Panc1 (cell line): ENCODE measurements around the gene ULBP3. TPM values are rescaled to one million over a fixed set of nuclear protein-coding genes. Genes with fewer than 3 reads are reported as not detected.
"Not testable (repeated sequence)": the region's sequence is repeated elsewhere in the genome, so short reads cannot be mapped to it uniquely, and the experiment has no call there.

ENCODE experiments used
- ATAC-seq: fragments of 200-7000 bp; cut with Tn5 transposase; 2 replicates; pipeline ENCODE4 v1.9.1; 2020; ENCODE audit warnings: mild to moderate bottlenecking, moderate library complexity
- BruUV-seq: library from RNA; stranded (reverse); fragments of 400-500 nt; replicated peaks from 2 replicates; lab custom pipeline; 2021; lab: Mats Ljungman, UMichigan
- CTCF ChIA-PET: fragments of 300-600 bp; sonication (Branson Sonifier 250); formaldehyde crosslinking; loops from one replicate; lab custom pipeline; 2022; ENCODE audit warnings: antibody characterized with exemption; lab: Charles Lee
- POLR2A ChIA-PET: fragments of 300-600 bp; sonication (Branson Sonifier 250); formaldehyde crosslinking; loops from one replicate; lab custom pipeline; 2022; ENCODE audit warnings: antibody characterized with exemption; lab: Charles Lee
- DNase-seq: peaks from one replicate; pipeline ENCODE4 v3.0.0-alpha.2; 2010; ENCODE audit warnings: low read depth, low spot score
- H3K27ac ChIP-seq: 2 replicates; pipeline ENCODE4 v1.5.1; 2011; ENCODE audit warnings: mild to moderate bottlenecking, low read length, inconsistent platforms
- H3K27me3 ChIP-seq: fragments of 200-500 bp; sonication (Bioruptor generic); 2 replicates; pipeline ENCODE4 v1.6.0; 2014; ENCODE audit warnings: low read length, inconsistent platforms; ENCODE audit not compliant: control insufficient read depth, insufficient read depth
- H3K36me3 ChIP-seq: fragments of 200-500 bp; sonication (Bioruptor generic); 2 replicates; pipeline ENCODE4 v1.5.1; 2014; ENCODE audit warnings: inconsistent platforms, mild to moderate bottlenecking, low read length, moderate library complexity; ENCODE audit not compliant: control insufficient read depth, insufficient read depth
- H3K4me1 ChIP-seq: 2 replicates; pipeline ENCODE4 v1.5.1; 2011; ENCODE audit warnings: inconsistent platforms, mild to moderate bottlenecking, low read length, moderate library complexity; ENCODE audit not compliant: control insufficient read depth, insufficient read depth
- H3K4me3 ChIP-seq, 2 experiments: 2 replicates each; pipeline ENCODE4 v1.5.1; 2011 to 2012; ENCODE audit warnings: low read depth in 2 of 2, low read length in 2 of 2, mild to moderate bottlenecking in 2 of 2, inconsistent platforms in 1 of 2, moderate library complexity in 1 of 2
- H3K9me3 ChIP-seq: fragments of 200-500 bp; sonication (Bioruptor generic); 2 replicates; pipeline ENCODE4 v1.5.1; 2014; ENCODE audit warnings: low read depth, mild to moderate bottlenecking, inconsistent platforms, low read length, moderate library complexity; ENCODE audit not compliant: control insufficient read depth, insufficient read depth
- POLR2AphosphoS5 ChIP-seq: IDR thresholded peaks from 2 replicates; pipeline ENCODE4 v1.6.1; 2012; ENCODE audit warnings: mild to moderate bottlenecking, low read depth, low read length, moderate library complexity
- SIN3A ChIP-seq: IDR thresholded peaks from 2 replicates; pipeline ENCODE4 v1.6.1; 2012; ENCODE audit warnings: low read depth, mild to moderate bottlenecking, low read length, moderate library complexity, borderline replicate concordance; ENCODE audit not compliant: insufficient read depth
- TCF7L2 ChIP-seq: IDR thresholded peaks from 2 replicates; pipeline ENCODE4 v1.6.1; 2011; ENCODE audit warnings: mild to moderate bottlenecking, low read depth, low read length, inconsistent platforms
- in situ Hi-C: cut with HindIII; loops from 2 replicates; pipeline ENCODE4 v1.10.0; 2016; ENCODE audit warnings: low sequenced_read_pairs, low pct_unique_long_range_greater_than_20kb
- intact Hi-C: fragments of 100-400 bp; cut with micrococcal nuclease; formaldehyde crosslinking; loops from one replicate; pipeline ENCODE4 v1.10.0; 2022; ENCODE audit not compliant: unreplicated experiment
- total RNA-seq: library from RNA; stranded (reverse); gene quantifications from one replicate; pipeline ENCODE4 v1.2.1, GENCODE V29; 2021; ENCODE audit not compliant: unreplicated experiment
- TF ChIP-seq, protein P1 (sequence below): fragments of 450-650 bp; IDR thresholded peaks from 2 replicates; pipeline ENCODE4 v1.5.1; 2017; ENCODE audit warnings: mild to moderate bottlenecking
- TF ChIP-seq, protein P2 (sequence below), 2 experiments: IDR thresholded peaks; 2 replicates each; pipeline ENCODE4 v1.6.1; 2011 to 2012; ENCODE audit warnings: low read depth in 2 of 2, control low read depth in 1 of 2, low read length in 1 of 2, mild to moderate bottlenecking in 1 of 2, moderate library complexity in 1 of 2; ENCODE audit not compliant: insufficient read depth in 1 of 2

The ULBP3 gene
- total RNA-seq, 1 experiment from 2014 or later = 2.4 TPM

DNA sequence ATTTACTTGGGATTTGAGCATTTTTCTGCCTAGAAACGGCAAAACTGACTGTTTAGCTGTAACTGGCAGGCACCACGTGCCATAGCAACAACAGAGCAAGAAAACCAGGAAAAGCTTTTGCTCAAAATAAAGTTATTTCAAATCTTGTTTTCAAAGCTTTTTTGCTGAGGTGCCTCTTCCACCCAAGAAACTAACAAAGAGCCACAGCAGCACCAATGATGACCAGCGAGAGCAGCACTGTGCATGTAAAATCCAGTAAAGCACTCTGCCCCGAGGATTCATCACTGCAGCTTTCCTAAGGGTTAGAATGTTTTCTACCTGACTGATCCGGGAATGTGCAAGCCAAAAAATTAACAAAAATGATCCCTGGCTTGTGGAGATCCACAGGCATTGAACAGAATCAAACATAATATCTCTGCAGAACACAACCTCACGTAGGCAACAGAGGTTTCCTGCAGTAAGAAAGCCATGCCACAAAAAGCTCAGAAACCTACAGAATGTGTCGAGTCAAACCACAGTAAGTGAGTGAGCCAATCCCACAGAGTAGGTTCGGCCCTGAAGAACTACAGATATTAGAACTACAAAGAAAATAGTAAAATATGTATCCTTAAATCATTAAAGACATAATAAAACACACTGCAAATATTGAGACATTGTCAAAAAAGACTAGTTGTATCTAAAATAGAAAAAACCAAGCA lies 7.4 kb upstream of the ULBP3 start:
- DNase-seq = no peak
- in situ Hi-C loops = no loop called here
- H3K27me3 ChIP-seq = no peaks in the 10 kb centered on the region
- ChIA-PET CTCF (no interaction called here), POLR2A (interaction anchor here (0.6 kb wide), 1 partner anchor 146 kb away, joined by 3 read pairs; no protein-coding TSS in a partner anchor)
- no peak overlapping the region for H3K27ac ChIP-seq
- H3K4me3 ChIP-seq = no peak overlapping the region
- H3K4me1 ChIP-seq = no peaks in the 10 kb centered on the region; the same call in 1 of the 2 replicates
- no TSS peak for BruUV-seq
- TF ChIP-seq SIN3A (no peak), POLR2AphosphoS5 (no peak)
- TF ChIP-seq, protein P1, sequence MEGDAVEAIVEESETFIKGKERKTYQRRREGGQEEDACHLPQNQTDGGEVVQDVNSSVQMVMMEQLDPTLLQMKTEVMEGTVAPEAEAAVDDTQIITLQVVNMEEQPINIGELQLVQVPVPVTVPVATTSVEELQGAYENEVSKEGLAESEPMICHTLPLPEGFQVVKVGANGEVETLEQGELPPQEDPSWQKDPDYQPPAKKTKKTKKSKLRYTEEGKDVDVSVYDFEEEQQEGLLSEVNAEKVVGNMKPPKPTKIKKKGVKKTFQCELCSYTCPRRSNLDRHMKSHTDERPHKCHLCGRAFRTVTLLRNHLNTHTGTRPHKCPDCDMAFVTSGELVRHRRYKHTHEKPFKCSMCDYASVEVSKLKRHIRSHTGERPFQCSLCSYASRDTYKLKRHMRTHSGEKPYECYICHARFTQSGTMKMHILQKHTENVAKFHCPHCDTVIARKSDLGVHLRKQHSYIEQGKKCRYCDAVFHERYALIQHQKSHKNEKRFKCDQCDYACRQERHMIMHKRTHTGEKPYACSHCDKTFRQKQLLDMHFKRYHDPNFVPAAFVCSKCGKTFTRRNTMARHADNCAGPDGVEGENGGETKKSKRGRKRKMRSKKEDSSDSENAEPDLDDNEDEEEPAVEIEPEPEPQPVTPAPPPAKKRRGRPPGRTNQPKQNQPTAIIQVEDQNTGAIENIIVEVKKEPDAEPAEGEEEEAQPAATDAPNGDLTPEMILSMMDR = peak; percentile 34; the same call in 1 of the 2 replicates
- intact Hi-C loops = no loop called here
- H3K9me3 ChIP-seq = no peaks in the 10 kb centered on the region
- no peak for ATAC-seq
- H3K36me3 ChIP-seq = no peaks in the 10 kb centered on the region

DNA sequence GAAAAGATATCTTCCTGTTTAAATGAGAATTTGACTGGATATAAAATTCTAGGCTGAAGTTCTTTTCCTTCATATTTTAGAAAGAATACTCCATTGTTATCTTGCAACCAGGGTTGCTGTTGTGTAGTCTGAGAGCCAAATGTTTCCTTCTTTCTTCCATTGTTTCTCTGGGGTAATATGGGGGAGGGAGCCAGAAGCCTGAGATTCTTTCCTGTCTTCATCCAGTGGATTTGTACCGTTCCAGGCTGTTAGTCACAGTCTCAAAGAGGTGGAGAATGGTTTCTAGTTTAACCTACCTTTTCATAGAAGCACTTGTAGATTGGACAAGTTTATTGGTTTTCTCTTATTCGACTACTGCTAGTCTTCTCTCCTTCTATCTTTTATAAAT lies 6.1 kb upstream of the ULBP3 start:
- in situ Hi-C loops = no loop called here

DNA sequence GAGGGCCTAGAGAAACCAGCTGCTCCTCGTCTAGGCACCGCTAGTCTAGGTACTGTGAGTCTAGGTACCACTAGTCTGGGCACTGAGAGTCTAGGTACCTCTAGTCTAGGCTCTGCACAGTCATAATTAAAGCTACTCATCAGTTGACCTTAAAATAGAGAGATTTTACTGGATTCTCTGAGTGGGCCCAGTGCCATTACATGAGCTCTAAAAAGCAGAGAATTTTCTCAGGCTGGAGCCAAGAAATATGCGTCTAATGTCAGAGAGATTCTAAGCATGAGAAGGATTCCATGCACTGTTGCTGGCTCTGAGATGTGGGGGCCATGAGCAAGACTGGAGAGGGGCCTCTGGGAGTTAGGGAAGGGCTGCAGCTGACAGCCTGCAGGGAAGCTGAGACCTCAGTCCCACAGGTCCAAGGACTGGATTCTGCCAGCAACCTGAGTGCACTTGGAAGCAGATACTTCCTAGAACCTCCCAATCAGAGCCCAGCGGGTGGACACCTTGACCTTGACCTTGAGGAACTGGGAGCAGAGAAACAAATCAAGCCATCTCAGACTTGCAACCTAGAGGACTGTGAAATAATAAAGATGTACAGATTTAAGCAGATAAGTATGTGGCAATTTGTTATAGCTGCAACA lies 5.6 kb upstream of the ULBP3 start:
- BruUV-seq, H3K27ac ChIP-seq, H3K27me3 ChIP-seq, intact Hi-C loops, in situ Hi-C loops, ATAC-seq, CTCF ChIA-PET, POLR2A ChIA-PET, H3K36me3 ChIP-seq, H3K9me3 ChIP-seq, DNase-seq, H3K4me3 ChIP-seq, H3K4me1 ChIP-seq: not testable (repeated sequence)

More for the DNA sequence above, 6.1 kb upstream of the ULBP3 start:
- no peak for TF ChIP-seq TCF7L2
- TF ChIP-seq POLR2AphosphoS5 = no peak
- TF ChIP-seq SIN3A = no peak
- TF ChIP-seq, protein P2, sequence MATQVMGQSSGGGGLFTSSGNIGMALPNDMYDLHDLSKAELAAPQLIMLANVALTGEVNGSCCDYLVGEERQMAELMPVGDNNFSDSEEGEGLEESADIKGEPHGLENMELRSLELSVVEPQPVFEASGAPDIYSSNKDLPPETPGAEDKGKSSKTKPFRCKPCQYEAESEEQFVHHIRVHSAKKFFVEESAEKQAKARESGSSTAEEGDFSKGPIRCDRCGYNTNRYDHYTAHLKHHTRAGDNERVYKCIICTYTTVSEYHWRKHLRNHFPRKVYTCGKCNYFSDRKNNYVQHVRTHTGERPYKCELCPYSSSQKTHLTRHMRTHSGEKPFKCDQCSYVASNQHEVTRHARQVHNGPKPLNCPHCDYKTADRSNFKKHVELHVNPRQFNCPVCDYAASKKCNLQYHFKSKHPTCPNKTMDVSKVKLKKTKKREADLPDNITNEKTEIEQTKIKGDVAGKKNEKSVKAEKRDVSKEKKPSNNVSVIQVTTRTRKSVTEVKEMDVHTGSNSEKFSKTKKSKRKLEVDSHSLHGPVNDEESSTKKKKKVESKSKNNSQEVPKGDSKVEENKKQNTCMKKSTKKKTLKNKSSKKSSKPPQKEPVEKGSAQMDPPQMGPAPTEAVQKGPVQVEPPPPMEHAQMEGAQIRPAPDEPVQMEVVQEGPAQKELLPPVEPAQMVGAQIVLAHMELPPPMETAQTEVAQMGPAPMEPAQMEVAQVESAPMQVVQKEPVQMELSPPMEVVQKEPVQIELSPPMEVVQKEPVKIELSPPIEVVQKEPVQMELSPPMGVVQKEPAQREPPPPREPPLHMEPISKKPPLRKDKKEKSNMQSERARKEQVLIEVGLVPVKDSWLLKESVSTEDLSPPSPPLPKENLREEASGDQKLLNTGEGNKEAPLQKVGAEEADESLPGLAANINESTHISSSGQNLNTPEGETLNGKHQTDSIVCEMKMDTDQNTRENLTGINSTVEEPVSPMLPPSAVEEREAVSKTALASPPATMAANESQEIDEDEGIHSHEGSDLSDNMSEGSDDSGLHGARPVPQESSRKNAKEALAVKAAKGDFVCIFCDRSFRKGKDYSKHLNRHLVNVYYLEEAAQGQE (IDR thresholded peaks at IDR 0.05; ENCODE audit: insufficient read depth in 1 of 2, low read depth in 2 of 2, low read length in 1 of 2) = no peak
- TF ChIP-seq, protein P1 = no peak
- ChIA-PET POLR2A (no interaction called here), CTCF (no interaction called here)
- DNase-seq = no peak
- H3K27me3 ChIP-seq = no peaks in the 10 kb centered on the region
- no peaks in the 10 kb centered on the region for H3K9me3 ChIP-seq
- no peaks in the 10 kb centered on the region for H3K36me3 ChIP-seq
- H3K4me1 ChIP-seq = no peaks in the 10 kb centered on the region; the same call in 1 of the 2 replicates
- ATAC-seq = no peak
- intact Hi-C loops = no loop called here
- H3K4me3 ChIP-seq = no peak overlapping the region
- no TSS peak for BruUV-seq
- H3K27ac ChIP-seq = no peak overlapping the region
